SU-DHL-6 (cell line): ENCODE measurements around the gene GJB6.

ENCODE experiments used
- H2AFZ ChIP-seq: fragments of 200-600 bp; sonication (generic); 2 replicates; pipeline ENCODE4 v1.6.1; 2014; ENCODE audit warnings: low read depth, mild to moderate bottlenecking, moderate library complexity, mixed read lengths, antibody characterized with exemption, low read length; ENCODE audit not compliant: severe bottlenecking
- H3F3A ChIP-seq: fragments of 200-600 bp; shearing (Covaris generic); 2 replicates; pipeline ENCODE4 v1.6.0; 2016; ENCODE audit warnings: antibody characterized with exemption, mild to moderate bottlenecking; ENCODE audit not compliant: insufficient read depth
- H3K27ac ChIP-seq: fragments of 200-600 bp; sonication (generic); 2 replicates; pipeline ENCODE4 v1.5.1; 2016; ENCODE audit warnings: low read depth, mild to moderate bottlenecking, low read length, moderate library complexity, mixed read lengths
- H3K27me3 ChIP-seq: fragments of 200-600 bp; sonication (generic), shearing (Covaris generic); 2 replicates; pipeline ENCODE4 v1.6.0; 2014; ENCODE audit warnings: mild to moderate bottlenecking, low read length
- H3K36me3 ChIP-seq: fragments of 200-600 bp; sonication (generic); 2 replicates; pipeline ENCODE4 v1.6.1; 2014; ENCODE audit warnings: mild to moderate bottlenecking, low read length, mixed read lengths
- H3K4me2 ChIP-seq: fragments of 300-600, 200-600 bp; shearing (Covaris generic), sonication (generic); 2 replicates; pipeline ENCODE4 v1.6.0; 2014; ENCODE audit warnings: low read length, low read depth, mild to moderate bottlenecking; ENCODE audit not compliant: poor library complexity, severe bottlenecking
- H3K4me3 ChIP-seq: fragments of 200-600 bp; sonication (generic); 2 replicates; pipeline ENCODE4 v1.5.1; 2014; ENCODE audit warnings: antibody characterized with exemption, low read length, mild to moderate bottlenecking, mixed read lengths; ENCODE audit not compliant: insufficient read depth, poor library complexity, severe bottlenecking
- H3K79me2 ChIP-seq: fragments of 200-600 bp; sonication (generic); 2 replicates; pipeline ENCODE4 v1.6.1; 2014; ENCODE audit warnings: mild to moderate bottlenecking, low read length, moderate library complexity; ENCODE audit not compliant: insufficient read depth
- H3K9ac ChIP-seq: fragments of 200-600 bp; sonication (generic); 2 replicates; pipeline ENCODE4 v1.7.0; 2014; ENCODE audit warnings: mild to moderate bottlenecking, low read length
- H3K9me2 ChIP-seq: fragments of 200-600 bp; sonication (generic); replicated peaks from 2 replicates; pipeline ENCODE4 v1.6.1; 2014; ENCODE audit warnings: low read length; ENCODE audit not compliant: insufficient read depth
- H3K9me3 ChIP-seq: fragments of 200-600 bp; sonication (generic); 2 replicates; pipeline ENCODE4 v1.6.1; 2014; ENCODE audit warnings: low read length, mixed read lengths; ENCODE audit not compliant: insufficient read depth
- H4K20me1 ChIP-seq: fragments of 200-600 bp; sonication (generic); 2 replicates; pipeline ENCODE4 v1.6.1; 2014; ENCODE audit warnings: low read depth, mild to moderate bottlenecking, antibody characterized with exemption, low read length, moderate library complexity, mixed read lengths
- EZH2phosphoT487 ChIP-seq: fragments of 200-600 bp; sonication (generic), shearing (Covaris generic); conservative IDR thresholded peaks from 2 replicates; pipeline ENCODE4 v1.6.1; 2018; ENCODE audit warnings: mild to moderate bottlenecking, antibody characterized with exemption, low read length, moderate library complexity, mixed read lengths
- TF ChIP-seq, protein P1 (sequence below): fragments of 200-600 bp; sonication (generic); IDR thresholded peaks from one replicate; pipeline ENCODE4 v1.5.1; 2017; ENCODE audit warnings: antibody characterized with exemption, mild to moderate bottlenecking, low read length, moderate library complexity; ENCODE audit not compliant: insufficient read depth, poor library complexity, severe bottlenecking

Gene GJB6

DNA sequence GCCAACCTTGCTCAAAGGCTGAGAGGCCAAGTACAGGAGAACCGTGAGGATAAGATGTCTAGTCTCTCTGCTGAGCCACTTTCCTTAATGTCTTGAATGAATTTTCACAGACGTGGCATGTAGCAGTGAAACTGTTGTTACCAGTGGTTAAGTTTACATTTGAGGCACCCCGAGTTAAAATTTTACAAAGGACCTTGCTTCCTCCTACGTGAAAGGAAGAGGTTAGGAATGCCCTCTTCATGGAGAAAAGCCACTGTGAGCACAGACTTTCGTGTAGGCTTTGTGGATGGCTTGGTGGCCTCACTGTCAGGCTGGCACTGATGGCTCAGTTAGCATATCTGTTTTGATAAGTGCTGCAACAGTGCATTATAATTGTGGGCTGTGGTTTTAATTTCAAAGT lies 42.0 kb downstream of the GJB6 start:
- TF ChIP-seq EZH2phosphoT487, result no peak
- H3K27me3 ChIP-seq, result no peaks in the 10 kb centered on the region
- H4K20me1 ChIP-seq, result no peaks in the 10 kb centered on the region
- H3K9ac ChIP-seq, result no peak overlapping the region
- no peaks in the 10 kb centered on the region for H3K9me2 ChIP-seq
- H3K4me3 ChIP-seq, result no peak overlapping the region
- H3K27ac ChIP-seq, result no peak overlapping the region
- no peaks in the 10 kb centered on the region for H3K9me3 ChIP-seq
- no peaks in the 10 kb centered on the region for H3K36me3 ChIP-seq
- no peaks in the 10 kb centered on the region for H3F3A ChIP-seq
- no peak overlapping the region for H3K4me2 ChIP-seq
- no peak overlapping the region for H2AFZ ChIP-seq
- no peaks in the 10 kb centered on the region for H3K79me2 ChIP-seq

DNA sequence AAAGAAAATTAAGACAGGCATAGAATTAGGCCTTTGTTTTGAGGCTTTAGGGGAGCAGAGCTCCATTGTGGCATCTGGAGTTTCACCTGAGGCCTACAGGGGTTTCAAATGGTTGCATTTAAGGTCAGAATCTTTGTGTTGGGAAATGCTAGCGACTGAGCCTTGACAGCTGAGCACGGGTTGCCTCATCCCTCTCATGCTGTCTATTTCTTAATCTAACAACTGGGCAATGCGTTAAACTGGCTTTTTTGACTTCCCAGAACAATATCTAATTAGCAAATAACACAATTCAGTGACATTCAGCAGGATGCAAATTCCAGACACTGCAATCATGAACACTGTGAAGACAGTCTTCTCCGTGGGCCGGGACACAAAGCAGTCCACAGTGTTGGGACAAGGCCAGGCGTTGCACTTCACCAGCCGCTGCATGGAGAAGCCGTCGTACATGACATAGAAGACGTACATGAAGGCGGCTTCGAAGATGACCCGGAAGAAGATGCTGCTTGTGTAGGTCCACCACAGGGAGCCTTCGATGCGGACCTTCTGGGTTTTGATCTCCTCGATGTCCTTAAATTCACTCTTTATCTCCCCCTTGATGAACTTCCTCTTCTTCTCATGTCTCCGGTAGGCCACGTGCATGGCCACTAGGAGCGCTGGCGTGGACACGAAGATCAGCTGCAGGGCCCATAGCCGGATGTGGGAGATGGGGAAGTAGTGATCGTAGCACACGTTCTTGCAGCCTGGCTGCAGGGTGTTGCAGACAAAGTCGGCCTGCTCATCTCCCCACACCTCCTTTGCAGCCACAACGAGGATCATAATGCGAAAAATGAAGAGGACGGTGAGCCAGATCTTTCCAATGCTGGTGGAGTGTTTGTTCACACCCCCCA lies 43.2 kb downstream of the GJB6 start:
- TF ChIP-seq EZH2phosphoT487, result no peak
- TF ChIP-seq, protein P1, sequence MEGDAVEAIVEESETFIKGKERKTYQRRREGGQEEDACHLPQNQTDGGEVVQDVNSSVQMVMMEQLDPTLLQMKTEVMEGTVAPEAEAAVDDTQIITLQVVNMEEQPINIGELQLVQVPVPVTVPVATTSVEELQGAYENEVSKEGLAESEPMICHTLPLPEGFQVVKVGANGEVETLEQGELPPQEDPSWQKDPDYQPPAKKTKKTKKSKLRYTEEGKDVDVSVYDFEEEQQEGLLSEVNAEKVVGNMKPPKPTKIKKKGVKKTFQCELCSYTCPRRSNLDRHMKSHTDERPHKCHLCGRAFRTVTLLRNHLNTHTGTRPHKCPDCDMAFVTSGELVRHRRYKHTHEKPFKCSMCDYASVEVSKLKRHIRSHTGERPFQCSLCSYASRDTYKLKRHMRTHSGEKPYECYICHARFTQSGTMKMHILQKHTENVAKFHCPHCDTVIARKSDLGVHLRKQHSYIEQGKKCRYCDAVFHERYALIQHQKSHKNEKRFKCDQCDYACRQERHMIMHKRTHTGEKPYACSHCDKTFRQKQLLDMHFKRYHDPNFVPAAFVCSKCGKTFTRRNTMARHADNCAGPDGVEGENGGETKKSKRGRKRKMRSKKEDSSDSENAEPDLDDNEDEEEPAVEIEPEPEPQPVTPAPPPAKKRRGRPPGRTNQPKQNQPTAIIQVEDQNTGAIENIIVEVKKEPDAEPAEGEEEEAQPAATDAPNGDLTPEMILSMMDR, result peak; percentile 12
- no peaks in the 10 kb centered on the region for H4K20me1 ChIP-seq
- no peak overlapping the region for H2AFZ ChIP-seq
- H3K9me3 ChIP-seq, result no peaks in the 10 kb centered on the region
- H3K4me2 ChIP-seq, result no peak overlapping the region
- H3K9ac ChIP-seq, result no peak overlapping the region
- no peaks in the 10 kb centered on the region for H3K9me2 ChIP-seq
- no peak overlapping the region for H3K4me3 ChIP-seq
- H3F3A ChIP-seq, result no peaks in the 10 kb centered on the region
- H3K36me3 ChIP-seq, result no peaks in the 10 kb centered on the region
- H3K79me2 ChIP-seq, result no peaks in the 10 kb centered on the region
- H3K27me3 ChIP-seq, result no peaks in the 10 kb centered on the region
- H3K27ac ChIP-seq, result no peak overlapping the region

- H3K4me2 ChIP-seq, result no peak overlapping the region
- no peaks in the 10 kb centered on the region for H3F3A ChIP-seq
- no peaks in the 10 kb centered on the region for H3K9me2 ChIP-seq
- no peaks in the 10 kb centered on the region for H3K9me3 ChIP-seq
- no peak overlapping the region for H3K27ac ChIP-seq
- H3K27me3 ChIP-seq, result no peaks in the 10 kb centered on the region
- H2AFZ ChIP-seq, result no peak overlapping the region
- H3K4me3 ChIP-seq, result no peak overlapping the region
- no peaks in the 10 kb centered on the region for H4K20me1 ChIP-seq
- TF ChIP-seq, protein P1, result no peak
- TF ChIP-seq EZH2phosphoT487, result no peak
- H3K36me3 ChIP-seq, result no peaks in the 10 kb centered on the region
- no peaks in the 10 kb centered on the region for H3K79me2 ChIP-seq
- H3K9ac ChIP-seq, result no peak overlapping the region
Observed at GRCh38 chr13:20186771-20187170, 45.3 kb downstream of the GJB6 start.

DNA sequence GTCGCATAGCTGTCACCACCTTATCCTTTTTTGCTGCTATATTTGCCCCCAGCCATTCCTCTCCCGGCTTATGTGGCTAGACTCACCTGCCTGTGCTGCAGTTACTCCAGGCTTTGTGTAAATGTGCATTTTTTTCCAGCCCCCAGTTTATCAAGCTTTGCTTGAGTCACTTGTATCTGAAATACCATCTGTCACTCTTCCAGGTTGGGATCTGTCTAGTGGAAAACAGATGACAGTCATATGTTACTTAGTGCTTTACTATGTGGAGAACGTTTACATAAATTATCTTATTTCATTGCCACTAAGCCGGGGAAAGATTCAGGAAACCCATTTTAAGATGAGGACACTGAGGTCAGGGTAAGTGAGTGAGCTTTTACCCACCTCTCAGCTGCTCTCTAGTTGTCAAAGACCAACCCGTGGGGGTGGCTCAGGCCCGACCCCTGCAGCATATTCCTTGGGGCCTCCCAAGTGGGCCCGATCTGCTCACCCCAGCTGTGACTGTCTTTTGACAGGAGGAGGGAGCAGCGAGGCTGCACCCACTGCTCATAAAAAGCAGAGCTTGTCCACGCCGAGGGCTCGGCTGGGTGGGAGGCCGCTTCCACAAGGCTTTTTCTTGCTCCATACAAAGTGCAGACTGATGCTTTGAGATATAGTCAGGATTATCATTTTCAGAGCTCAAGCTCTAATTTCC lies 46.6 kb downstream of the GJB6 start:
- H3K9me2 ChIP-seq, result no peaks in the 10 kb centered on the region
- no peaks in the 10 kb centered on the region for H3K79me2 ChIP-seq
- no peak overlapping the region for H3K9ac ChIP-seq
- H4K20me1 ChIP-seq, result no peaks in the 10 kb centered on the region
- no peak overlapping the region for H3K27ac ChIP-seq
- no peaks in the 10 kb centered on the region for H3K36me3 ChIP-seq
- no peak overlapping the region for H2AFZ ChIP-seq
- H3K4me2 ChIP-seq, result no peak overlapping the region
- no peaks in the 10 kb centered on the region for H3F3A ChIP-seq
- H3K27me3 ChIP-seq, result no peaks in the 10 kb centered on the region
- H3K9me3 ChIP-seq, result no peaks in the 10 kb centered on the region
- H3K4me3 ChIP-seq, result no peak overlapping the region
- TF ChIP-seq, protein P1, result no peak
- TF ChIP-seq EZH2phosphoT487, result no peak
